Endodermal cell (in vitro differentiated cells): Measurements from ENCODE around the gene SULT4A1. TPM values are rescaled to one million over a fixed set of nuclear protein-coding genes. Genes with fewer than 3 reads are reported as not detected.

Experiments
- DNase-seq: peaks from one replicate; pipeline ENCODE4 v3.0.0-alpha.2; 2017
- H3K27ac ChIP-seq: 2 replicates; pipeline ENCODE4 v1.5.1; 2013; ENCODE audit warnings: mild to moderate bottlenecking, low read depth, low read length, moderate library complexity
- H3K27me3 ChIP-seq: 2 replicates; pipeline ENCODE4 v1.6.1; 2013; ENCODE audit warnings: mild to moderate bottlenecking, low read length, moderate library complexity; ENCODE audit not compliant: insufficient read depth, control insufficient read depth, poor library complexity, severe bottlenecking
- H3K36me3 ChIP-seq: 2 replicates; pipeline ENCODE4 v1.7.0; 2013; ENCODE audit warnings: mild to moderate bottlenecking, low read length, moderate library complexity; ENCODE audit not compliant: control insufficient read depth, insufficient read depth
- H3K4me1 ChIP-seq: one replicate; pipeline ENCODE4 v1.7.0; 2013; ENCODE audit warnings: low read length; ENCODE audit not compliant: control insufficient read depth, insufficient read depth
- H3K4me3 ChIP-seq: 2 replicates; pipeline ENCODE4 v1.5.1; 2013; ENCODE audit warnings: mild to moderate bottlenecking, low read length, moderate library complexity
- H3K9ac ChIP-seq: 2 replicates; pipeline ENCODE4 v1.6.1; 2013; ENCODE audit warnings: mild to moderate bottlenecking, low read length, moderate library complexity; ENCODE audit not compliant: poor library complexity, severe bottlenecking; ENCODE audit errors: extremely low read depth
- H3K9me3 ChIP-seq: 2 replicates; pipeline ENCODE4 v1.6.1; 2013; ENCODE audit warnings: mild to moderate bottlenecking, low read length, moderate library complexity; ENCODE audit not compliant: control insufficient read depth
- H3K27ac Mint-ChIP-seq: 2 replicates; pipeline ENCODE4 v1.8.0; 2020; ENCODE audit warnings: mixed read lengths
- H3K27me3 Mint-ChIP-seq: 2 replicates; pipeline ENCODE4 v1.8.0; 2021; ENCODE audit warnings: mild to moderate bottlenecking, mixed read lengths; ENCODE audit not compliant: insufficient read depth
- H3K36me3 Mint-ChIP-seq: 2 replicates; pipeline ENCODE4 v1.8.0; 2020; ENCODE audit warnings: low read depth, mixed read lengths
- H3K4me1 Mint-ChIP-seq: 2 replicates; pipeline ENCODE4 v1.8.0; 2020; ENCODE audit warnings: mixed read lengths
- H3K4me3 Mint-ChIP-seq: 2 replicates; pipeline ENCODE4 v1.8.0; 2020; ENCODE audit warnings: mild to moderate bottlenecking, moderate library complexity, mixed read lengths
- H3K9me3 Mint-ChIP-seq: 2 replicates; pipeline ENCODE4 v1.8.0; 2020; ENCODE audit warnings: mild to moderate bottlenecking, mixed read lengths
- CTCF ChIP-seq: fragments of 200-600 bp; sonication (generic); conservative IDR thresholded peaks from 2 replicates; pipeline ENCODE4 v1.5.0; 2021; ENCODE audit warnings: antibody characterized with exemption, mild to moderate bottlenecking
- WGBS, 2 experiments: methylation state at CpG; one replicate each; pipeline versions ENCODE4 v1.1.5 to v1.1.7; 2013; ENCODE audit warnings: missing lambda C conversion rate in 2 of 2, mixed read lengths in 1 of 2; ENCODE audit not compliant: insufficient coverage in 1 of 2, insufficient read length in 1 of 2; 5-methylcytosine and 5-hydroxymethylcytosine counted together
- total RNA-seq, 2 donors: library from RNA; stranded (reverse); fragmentation: NEBNext Ultra II Directional in 1 of 2; extraction: Animal tissue kit (Norgen Biotek cat#: 25700) in 1 of 2; gene quantifications; 2 replicates in 1 of 2; 3 replicates in 1 of 2; pipeline ENCODE4 v1.2.1, GENCODE V29; 2021

Gene SULT4A1
- total RNA-seq, 2 donors from 2014 or later: 11.4 to 12.7 TPM

- 70 to 73% methylated on average over 4 to 5 of the region's 5 CpGs for WGBS, 2 experiments
- H3K4me3 ChIP-seq: no peak overlapping the region
- Mint-ChIP-seq H3K27me3 (peaks cover 4% of the 10 kb centered on the region), H3K4me3 (no peak overlapping the region), H3K4me1 (peaks cover 6% of the 10 kb centered on the region), H3K9me3 (peaks cover 11% of the 10 kb centered on the region), H3K27ac (no peak overlapping the region), H3K36me3 (no peaks in the 10 kb centered on the region)
- H3K4me1 ChIP-seq: no peaks in the 10 kb centered on the region
- H3K27me3 ChIP-seq: no peaks in the 10 kb centered on the region
- no peak overlapping the region for H3K27ac ChIP-seq
- H3K9ac ChIP-seq: no peak overlapping the region
- DNase-seq: no peak
- no peaks in the 10 kb centered on the region for H3K36me3 ChIP-seq
- H3K9me3 ChIP-seq: no peaks in the 10 kb centered on the region
- TF ChIP-seq CTCF: no peak
These were observed 39.8 kb upstream of the SULT4A1 start for GRCh38 chr22:43901976-43902643.

- no peak for TF ChIP-seq CTCF
- peaks cover 11% of the 10 kb centered on the region for H3K9me3 Mint-ChIP-seq
- no peak overlapping the region for H3K4me3 Mint-ChIP-seq
- no peaks in the 10 kb centered on the region for H3K4me1 ChIP-seq
- H3K9ac ChIP-seq: no peak overlapping the region
- no peak overlapping the region for H3K27ac ChIP-seq
- DNase-seq: peak; percentile 61
- H3K27ac Mint-ChIP-seq: no peak overlapping the region
- no peaks in the 10 kb centered on the region for H3K36me3 Mint-ChIP-seq
- H3K27me3 ChIP-seq: no peaks in the 10 kb centered on the region
- peaks cover 6% of the 10 kb centered on the region for H3K4me1 Mint-ChIP-seq
- H3K9me3 ChIP-seq: no peaks in the 10 kb centered on the region
- no peak overlapping the region for H3K4me3 ChIP-seq
- WGBS, 2 experiments: 72 to 75% methylated on average over 2 to 7 of the region's 7 CpGs
- no peaks in the 10 kb centered on the region for H3K36me3 ChIP-seq
- H3K27me3 Mint-ChIP-seq: peaks cover 4% of the 10 kb centered on the region
These were observed 37.9 kb upstream of the SULT4A1 start for GRCh38 chr22:43900206-43900605.

- H3K4me1 ChIP-seq: no peaks in the 10 kb centered on the region
- H3K36me3 ChIP-seq: no peaks in the 10 kb centered on the region
- H3K27me3 Mint-ChIP-seq: peaks cover 8% of the 10 kb centered on the region
- H3K27ac Mint-ChIP-seq: no peak overlapping the region
- no peak overlapping the region for H3K9ac ChIP-seq
- WGBS, 2 experiments: 86 to 87% methylated on average over 9 to 12 of the region's 12 CpGs
- H3K4me3 Mint-ChIP-seq: no peak overlapping the region
- peaks cover 6% of the 10 kb centered on the region for H3K4me1 Mint-ChIP-seq
- H3K4me3 ChIP-seq: no peak overlapping the region
- H3K9me3 Mint-ChIP-seq: no peaks in the 10 kb centered on the region
- no peak for DNase-seq
- no peak overlapping the region for H3K27ac ChIP-seq
- no peaks in the 10 kb centered on the region for H3K9me3 ChIP-seq
- H3K27me3 ChIP-seq: peaks cover 6% of the 10 kb centered on the region
- no peaks in the 10 kb centered on the region for H3K36me3 Mint-ChIP-seq
- TF ChIP-seq CTCF: no peak
These were observed 35.5 kb upstream of the SULT4A1 start for GRCh38 chr22:43897751-43898261.
